HEK293T (cell line): ENCODE measurements around the gene DDX10.

Experiments used
- CTCF ChIA-PET: fragments of 350-600 bp; formaldehyde crosslinking; extraction: SDS; loops from one replicate; lab custom pipeline; 2021; ENCODE audit warnings: antibody characterized with exemption, inconsistent platforms; lab: Yijun Ruan, JAX
- POLR2A ChIA-PET: fragments of 350-600 bp; formaldehyde crosslinking; extraction: SDS; loops from one replicate; lab custom pipeline; 2020; ENCODE audit warnings: antibody characterized with exemption, inconsistent platforms; lab: Yijun Ruan, JAX
- DNase-seq: peaks from one replicate; pipeline ENCODE4 v3.0.0; 2012; ENCODE audit warnings: mixed read lengths; ENCODE audit errors: extremely low spot score
- ARNT ChIP-seq: fragments of 450-650 bp; IDR thresholded peaks from 2 replicates; pipeline ENCODE4 v1.6.1; 2017; ENCODE audit warnings: mild to moderate bottlenecking
- BHLHE40 ChIP-seq: fragments of 450-650 bp; IDR thresholded peaks from 2 replicates; pipeline ENCODE4 v1.6.1; 2016; ENCODE audit warnings: mild to moderate bottlenecking, moderate library complexity, borderline replicate concordance
- CTBP1 ChIP-seq: fragments of 450-650 bp; IDR thresholded peaks from 2 replicates; pipeline ENCODE4 v1.6.1; 2016; ENCODE audit warnings: borderline replicate concordance
- ELF4 ChIP-seq: fragments of 450-650 bp; IDR thresholded peaks from 2 replicates; pipeline ENCODE4 v1.6.1; 2017; ENCODE audit warnings: antibody characterized with exemption
- FOXA1 ChIP-seq: fragments of 450-650 bp; IDR thresholded peaks from 2 replicates; pipeline ENCODE4 v1.6.1; 2016; ENCODE audit warnings: mild to moderate bottlenecking
- FOXK2 ChIP-seq: fragments of 450-650 bp; IDR thresholded peaks from 2 replicates; pipeline ENCODE4 v1.6.1; 2016; ENCODE audit warnings: mild to moderate bottlenecking
- FOXM1 ChIP-seq: fragments of 450-650 bp; IDR thresholded peaks from 2 replicates; pipeline ENCODE4 v1.6.1; 2017; ENCODE audit warnings: mild to moderate bottlenecking, borderline replicate concordance
- HDGF ChIP-seq: fragments of 450-650 bp; IDR thresholded peaks from 2 replicates; pipeline ENCODE4 v1.6.1; 2017; ENCODE audit warnings: antibody characterized with exemption, borderline replicate concordance
- L3MBTL2 ChIP-seq: fragments of 450-650 bp; conservative IDR thresholded peaks from 2 replicates; pipeline ENCODE4 v1.6.1; 2016; ENCODE audit warnings: mild to moderate bottlenecking
- LEF1 ChIP-seq: fragments of 450-650 bp; IDR thresholded peaks from 2 replicates; pipeline ENCODE4 v1.6.1; 2017; ENCODE audit warnings: mild to moderate bottlenecking, borderline replicate concordance
- NFRKB ChIP-seq: fragments of 450-650 bp; IDR thresholded peaks from 2 replicates; pipeline ENCODE4 v1.6.1; 2016; ENCODE audit warnings: mild to moderate bottlenecking, moderate library complexity
- PKNOX1 ChIP-seq: fragments of 450-650 bp; IDR thresholded peaks from 2 replicates; pipeline ENCODE4 v1.6.1; 2016
- SP1 ChIP-seq: fragments of 450-650 bp; IDR thresholded peaks from 2 replicates; pipeline ENCODE4 v1.6.1; 2017
- SUZ12 ChIP-seq: fragments of 450-650 bp; IDR thresholded peaks from 2 replicates; pipeline ENCODE4 v1.6.1; 2016; ENCODE audit warnings: mild to moderate bottlenecking
- TARDBP ChIP-seq: fragments of 450-650 bp; IDR thresholded peaks from 2 replicates; pipeline ENCODE4 v1.6.1; 2016
- ZNF384 ChIP-seq: fragments of 450-650 bp; IDR thresholded peaks from 2 replicates; pipeline ENCODE4 v1.6.1; 2016

Gene DDX10

DNA sequence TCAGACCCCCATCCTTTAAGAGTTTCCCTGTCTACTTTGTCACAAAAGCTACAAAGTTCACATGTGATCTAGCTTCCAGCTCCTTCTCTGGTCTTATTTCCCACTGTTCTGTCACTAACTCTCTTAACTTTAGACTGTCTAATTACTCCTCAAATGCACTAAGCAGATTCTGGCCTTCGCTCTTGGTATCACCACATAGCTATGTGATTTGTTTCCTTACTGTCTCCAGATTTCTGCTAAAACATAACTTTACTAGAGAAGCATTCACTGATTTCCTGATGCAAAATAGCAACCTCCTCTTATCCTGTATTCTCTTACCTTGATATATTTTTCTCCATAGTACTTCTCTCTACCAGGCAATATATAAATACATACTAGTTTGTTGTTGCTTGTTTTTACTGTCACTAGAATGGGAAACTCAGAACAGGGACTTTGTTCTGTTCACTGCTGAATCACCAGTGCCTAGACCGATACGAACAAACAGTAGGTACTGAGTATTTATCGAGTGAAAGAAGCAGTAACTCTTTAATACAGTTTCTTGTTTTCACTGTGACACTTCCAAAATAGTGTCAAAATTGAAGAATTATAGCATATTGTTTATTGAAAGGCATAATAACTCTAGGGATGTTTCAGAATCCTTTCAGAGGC lies 205.6 kb downstream of the DDX10 start:
- TF ChIP-seq LEF1 (no peak), SP1 (no peak), SUZ12 (no peak), BHLHE40 (no peak), ZNF384 (no peak)
- DNase-seq = no peak
- ChIA-PET POLR2A (no interaction called here), CTCF (interaction anchor here (1.0 to 1.3 kb wide), 3 partner anchors 8 to 173 kb away, joined by 3 to 6 read pairs (median 3); no protein-coding TSS in a partner anchor)

- ChIA-PET POLR2A (no interaction called here), CTCF (interaction anchor here (0.9 to 1.3 kb wide), 5 partner anchors 9 to 174 kb away, joined by 3 to 6 read pairs (median 3); no protein-coding TSS in a partner anchor)
- TF ChIP-seq FOXK2 = no peak
- TF ChIP-seq ZNF384 = no peak
- TF ChIP-seq NFRKB = no peak
- no peak for TF ChIP-seq ELF4
- no peak for TF ChIP-seq L3MBTL2
- TF ChIP-seq ARNT = no peak
- no peak for TF ChIP-seq CTBP1
- no peak for TF ChIP-seq FOXA1
- no peak for DNase-seq
Observed at GRCh38 chr11:108871152-108871551, 206.3 kb downstream of the DDX10 start.

GRCh38 chr11:108871867-108872266 lies 207.0 kb downstream of the DDX10 start:
- ChIA-PET CTCF (interaction anchor here (0.9 to 1.3 kb wide), 5 partner anchors 10 to 174 kb away, joined by 3 to 6 read pairs (median 3); no protein-coding TSS in a partner anchor), POLR2A (no interaction called here)
- no peak for DNase-seq
- TF ChIP-seq ARNT (no peak), PKNOX1 (no peak), NFRKB (no peak), L3MBTL2 (no peak), ZNF384 (no peak), FOXK2 (no peak), BHLHE40 (no peak), FOXA1 (no peak), HDGF (no peak), SP1 (no peak), SUZ12 (no peak), ELF4 (no peak), FOXM1 (no peak)

DNA sequence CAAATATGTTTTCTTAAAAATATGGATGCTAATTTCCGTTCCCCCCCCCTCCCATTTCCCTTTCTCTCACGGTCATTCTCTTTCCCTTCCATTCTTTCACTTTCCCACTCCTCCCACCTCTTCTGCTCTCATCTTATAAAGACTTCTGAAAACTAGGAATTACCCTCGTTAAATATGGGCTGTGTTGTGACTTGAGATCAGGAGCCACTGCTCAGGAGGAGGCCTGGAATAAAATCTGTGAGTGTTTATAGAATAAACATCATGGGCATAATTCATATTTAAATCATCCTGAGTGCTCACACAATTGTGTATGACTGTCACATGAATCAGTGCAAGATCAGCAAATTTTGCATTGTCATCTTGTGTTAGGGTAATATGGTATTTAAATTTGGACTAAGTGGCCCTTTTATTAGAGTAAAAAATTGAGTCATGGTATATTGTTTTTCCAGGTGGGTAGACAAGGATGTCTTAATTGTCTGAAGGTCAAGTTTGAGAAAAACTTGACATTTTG lies 208.0 kb downstream of the DDX10 start:
- POLR2A ChIA-PET = no interaction called here
- CTCF ChIA-PET = no interaction called here
- TF ChIP-seq FOXM1 = no peak
- TF ChIP-seq PKNOX1 = peak; percentile 70
- peak; percentile 30; the same call in 1 of the 2 replicates for TF ChIP-seq CTBP1
- no peak for DNase-seq

DNA sequence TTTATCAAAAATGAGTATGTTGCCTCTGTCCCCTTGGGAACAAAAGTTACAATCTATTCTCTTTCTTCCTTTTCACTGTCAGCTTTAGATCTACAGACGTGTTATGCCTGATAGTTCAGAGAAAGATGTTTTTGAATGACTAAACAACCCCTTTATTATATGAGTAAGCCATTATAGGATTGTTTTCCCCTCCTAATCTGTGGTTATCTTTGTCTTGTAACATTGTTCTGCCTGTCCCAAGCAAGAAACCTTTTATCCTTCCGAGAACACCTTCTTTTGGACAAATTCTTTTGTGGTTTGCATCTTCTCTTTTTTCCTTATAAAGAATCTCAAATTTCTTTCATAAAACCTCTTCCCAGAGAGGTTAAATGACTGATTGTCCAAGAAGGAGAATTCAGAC lies 208.4 kb downstream of the DDX10 start:
- no peak for DNase-seq
- 0 out of 2 replicates have a peak, but pooled peaks have one; percentile 1 for TF ChIP-seq PKNOX1
- TF ChIP-seq HDGF = no peak
- CTCF ChIA-PET = no interaction called here
- POLR2A ChIA-PET = no interaction called here

- POLR2A ChIA-PET = no interaction called here
- TF ChIP-seq TARDBP = no peak
- no peak for TF ChIP-seq FOXM1
- no peak for TF ChIP-seq ZNF384
- no peak for TF ChIP-seq L3MBTL2
- no peak for TF ChIP-seq SUZ12
- TF ChIP-seq LEF1 = no peak
- TF ChIP-seq CTBP1 = no peak
- no peak for TF ChIP-seq FOXK2
- no peak for TF ChIP-seq FOXA1
- no peak for TF ChIP-seq ARNT
- no peak for TF ChIP-seq BHLHE40
- no peak for TF ChIP-seq PKNOX1
- TF ChIP-seq SP1 = no peak
- no peak for DNase-seq
- CTCF ChIA-PET = interaction anchor here (1.1 kb wide), 1 partner anchor 11 kb away, joined by 4 read pairs; no protein-coding TSS in a partner anchor
Observed at GRCh38 chr11:108873941-108874340, 209.1 kb downstream of the DDX10 start.
